Gastroesophageal sphincter (tissue), 3 donors: ENCODE data around the gene B4GALNT2.

Source experiments
- CTCF ChIP-seq, 4 experiments: fragments of 200-600 bp in 2 of 4; fragments of 450-650 bp in 2 of 4; sonication (generic) in 1 of 4; IDR thresholded peaks; one replicate each; pipeline ENCODE4 v1.5.1; 2017 to 2019; ENCODE audit warnings: antibody characterized with exemption in 4 of 4, mild to moderate bottlenecking in 2 of 4, moderate library complexity in 2 of 4
- EP300 ChIP-seq: sonication (generic); formaldehyde crosslinking; IDR thresholded peaks from one replicate; pipeline ENCODE4 v1.6.1; 2017; ENCODE audit warnings: antibody characterized with exemption, mild to moderate bottlenecking
- POLR2A ChIP-seq, 2 donors: fragments of 450-650 bp; IDR thresholded peaks; one replicate each; pipeline ENCODE4 v1.6.1; 2017; ENCODE audit warnings: antibody characterized with exemption in 2 of 2, mild to moderate bottlenecking in 2 of 2, moderate library complexity in 1 of 2

GRCh38 chr17:49209061-49209571 is 76.5 kb downstream of the B4GALNT2 start:
- TF ChIP-seq EP300 (no peak), POLR2A (IDR thresholded peaks at IDR 0.05) (no peak), CTCF (IDR thresholded peaks at IDR 0.05) (no peak)
